ENCODE measurements around the gene HRAS. TPM values are rescaled to one million over a fixed set of nuclear protein-coding genes. Genes with fewer than 3 reads are reported as not detected.
A peak's percentile ranks its signal among the peaks of the same experiment; 100 is the strongest.

HRAS gene
- total RNA-seq, 1 experiment from 2014 or later: 90.2 TPM

DNA sequence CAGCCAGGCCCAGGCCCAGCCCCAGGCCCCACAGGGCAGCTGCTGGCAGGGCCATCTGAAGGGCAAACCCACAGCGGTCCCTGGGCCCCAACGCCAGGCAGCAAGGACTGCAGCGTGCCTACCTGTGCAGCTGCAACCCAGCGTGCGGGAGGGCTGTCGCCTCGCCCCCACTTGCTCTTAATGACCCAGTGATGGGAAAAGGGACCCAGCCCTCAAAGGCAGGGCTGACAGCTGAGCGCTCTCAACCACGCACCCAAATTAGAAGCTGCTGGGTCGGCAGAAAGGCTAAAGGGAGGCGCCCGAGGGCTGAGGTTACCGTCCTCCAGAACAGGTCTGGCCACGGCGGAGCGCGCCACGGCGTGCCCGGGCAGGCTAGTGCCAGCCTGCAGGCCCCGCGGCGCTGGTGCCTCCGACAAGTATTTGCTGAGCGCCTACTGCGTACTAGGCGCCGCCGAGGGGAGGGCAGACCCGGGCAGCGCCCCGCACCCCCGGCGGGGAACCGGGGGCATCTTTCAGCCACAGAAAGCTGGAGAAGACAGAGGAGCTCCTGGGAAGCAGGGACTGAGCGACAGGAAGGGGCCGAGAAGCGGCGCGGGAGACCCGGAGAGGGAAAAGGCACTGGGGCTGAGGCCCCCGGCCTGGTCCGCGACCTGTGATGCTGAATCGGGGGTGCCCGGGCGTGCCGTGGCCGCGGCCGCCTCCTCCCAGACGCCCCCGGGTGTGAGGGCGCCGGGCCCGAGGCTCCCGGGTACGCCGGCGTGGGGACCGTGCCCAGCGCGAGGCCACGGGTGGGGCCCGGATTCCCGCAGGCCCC is 773 bp downstream of the HRAS start:
- H3K36me3 ChIP-seq (ENCODE audit: insufficient read depth, low read length, poor library complexity, severe bottlenecking): peaks cover 14% of the 10 kb centered on the region
- ChIA-PET CTCF (no interaction called here), POLR2A (ENCODE audit: low non-redundant PET) (no interaction called here)
- TF ChIP-seq, protein P1, sequence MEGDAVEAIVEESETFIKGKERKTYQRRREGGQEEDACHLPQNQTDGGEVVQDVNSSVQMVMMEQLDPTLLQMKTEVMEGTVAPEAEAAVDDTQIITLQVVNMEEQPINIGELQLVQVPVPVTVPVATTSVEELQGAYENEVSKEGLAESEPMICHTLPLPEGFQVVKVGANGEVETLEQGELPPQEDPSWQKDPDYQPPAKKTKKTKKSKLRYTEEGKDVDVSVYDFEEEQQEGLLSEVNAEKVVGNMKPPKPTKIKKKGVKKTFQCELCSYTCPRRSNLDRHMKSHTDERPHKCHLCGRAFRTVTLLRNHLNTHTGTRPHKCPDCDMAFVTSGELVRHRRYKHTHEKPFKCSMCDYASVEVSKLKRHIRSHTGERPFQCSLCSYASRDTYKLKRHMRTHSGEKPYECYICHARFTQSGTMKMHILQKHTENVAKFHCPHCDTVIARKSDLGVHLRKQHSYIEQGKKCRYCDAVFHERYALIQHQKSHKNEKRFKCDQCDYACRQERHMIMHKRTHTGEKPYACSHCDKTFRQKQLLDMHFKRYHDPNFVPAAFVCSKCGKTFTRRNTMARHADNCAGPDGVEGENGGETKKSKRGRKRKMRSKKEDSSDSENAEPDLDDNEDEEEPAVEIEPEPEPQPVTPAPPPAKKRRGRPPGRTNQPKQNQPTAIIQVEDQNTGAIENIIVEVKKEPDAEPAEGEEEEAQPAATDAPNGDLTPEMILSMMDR (conservative IDR thresholded peaks at IDR 0.05; ENCODE audit: low read depth, low read length): no peak
- no peak for TF ChIP-seq EZH2 (IDR thresholded peaks at IDR 0.05; ENCODE audit: borderline replicate concordance, low read depth, low read length, poor library complexity, severe bottlenecking)
- no peak for DNase-seq (ENCODE audit: low spot score)
- H3K4me3 ChIP-seq (ENCODE audit: low read depth, low read length, poor library complexity, severe bottlenecking): peak overlapping the region; percentile 71
- H3K9me3 ChIP-seq (ENCODE audit: low read depth, low read length, poor library complexity, severe bottlenecking): no peaks in the 10 kb centered on the region
- H3K27me3 ChIP-seq (replicated peaks; ENCODE audit: insufficient read depth, low read depth, low read length, poor library complexity): no peaks in the 10 kb centered on the region
- peak overlapping the region; percentile 69 for H3K27ac ChIP-seq (ENCODE audit: low read depth, low read length, poor library complexity, severe bottlenecking)
- intact Hi-C loops (cut with micrococcal nuclease; ENCODE audit: unreplicated experiment): no loop called here
- peaks cover 17% of the 10 kb centered on the region for H3K4me1 ChIP-seq (ENCODE audit: insufficient read depth, low read length, poor library complexity, severe bottlenecking)
- BruUV-seq (replicated peaks): no TSS peak

DNA sequence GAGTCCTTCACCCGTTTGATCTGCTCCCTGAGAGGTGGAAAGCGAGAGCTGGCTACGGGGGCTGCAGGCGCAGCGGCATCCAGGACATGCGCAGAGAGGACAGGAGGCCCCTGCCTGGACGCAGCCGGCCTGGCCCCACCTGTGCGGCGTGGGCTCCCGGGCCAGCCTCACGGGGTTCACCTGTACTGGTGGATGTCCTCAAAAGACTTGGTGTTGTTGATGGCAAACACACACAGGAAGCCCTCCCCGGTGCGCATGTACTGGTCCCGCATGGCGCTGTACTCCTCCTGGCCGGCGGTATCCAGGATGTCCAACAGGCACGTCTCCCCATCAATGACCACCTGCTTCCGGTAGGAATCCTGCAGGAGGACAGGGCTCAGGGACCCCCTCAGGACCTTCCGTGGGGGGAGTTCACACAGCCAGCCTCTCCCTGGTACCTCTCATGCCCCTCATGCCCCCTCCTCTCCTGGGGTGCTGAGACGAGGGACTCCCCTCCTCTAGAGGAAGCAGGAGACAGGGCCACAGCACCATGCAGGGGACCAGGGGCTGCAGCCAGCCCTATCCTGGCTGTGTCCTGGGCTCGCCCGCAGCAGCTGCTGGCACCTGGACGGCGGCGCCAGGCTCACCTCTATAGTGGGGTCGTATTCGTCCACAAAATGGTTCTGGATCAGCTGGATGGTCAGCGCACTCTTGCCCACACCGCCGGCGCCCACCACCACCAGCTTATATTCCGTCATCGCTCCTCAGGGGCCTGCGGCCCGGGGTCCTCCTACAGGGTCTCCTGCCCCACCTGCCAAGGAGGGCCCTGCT is 1.6 kb downstream of the HRAS start:
- no peak for DNase-seq (ENCODE audit: low spot score)
- TF ChIP-seq, protein P1 (conservative IDR thresholded peaks at IDR 0.05; ENCODE audit: low read depth, low read length): no peak
- no peak for TF ChIP-seq EZH2 (IDR thresholded peaks at IDR 0.05; ENCODE audit: borderline replicate concordance, low read depth, low read length, poor library complexity, severe bottlenecking)
- CTCF ChIA-PET: no interaction called here
- POLR2A ChIA-PET (ENCODE audit: low non-redundant PET): no interaction called here
- no peaks in the 10 kb centered on the region for H3K27me3 ChIP-seq (replicated peaks; ENCODE audit: insufficient read depth, low read depth, low read length, poor library complexity)
- peaks cover 14% of the 10 kb centered on the region for H3K36me3 ChIP-seq (ENCODE audit: insufficient read depth, low read length, poor library complexity, severe bottlenecking)
- H3K4me1 ChIP-seq (ENCODE audit: insufficient read depth, low read length, poor library complexity, severe bottlenecking): peaks cover 17% of the 10 kb centered on the region
- no peak overlapping the region for H3K27ac ChIP-seq (ENCODE audit: low read depth, low read length, poor library complexity, severe bottlenecking)
- BruUV-seq (replicated peaks): TSS peak; percentile 57
- H3K4me3 ChIP-seq (ENCODE audit: low read depth, low read length, poor library complexity, severe bottlenecking): peak overlapping the region; percentile 71
- intact Hi-C loops (cut with micrococcal nuclease; ENCODE audit: unreplicated experiment): no loop called here
- no peaks in the 10 kb centered on the region for H3K9me3 ChIP-seq (ENCODE audit: low read depth, low read length, poor library complexity, severe bottlenecking)

DNA sequence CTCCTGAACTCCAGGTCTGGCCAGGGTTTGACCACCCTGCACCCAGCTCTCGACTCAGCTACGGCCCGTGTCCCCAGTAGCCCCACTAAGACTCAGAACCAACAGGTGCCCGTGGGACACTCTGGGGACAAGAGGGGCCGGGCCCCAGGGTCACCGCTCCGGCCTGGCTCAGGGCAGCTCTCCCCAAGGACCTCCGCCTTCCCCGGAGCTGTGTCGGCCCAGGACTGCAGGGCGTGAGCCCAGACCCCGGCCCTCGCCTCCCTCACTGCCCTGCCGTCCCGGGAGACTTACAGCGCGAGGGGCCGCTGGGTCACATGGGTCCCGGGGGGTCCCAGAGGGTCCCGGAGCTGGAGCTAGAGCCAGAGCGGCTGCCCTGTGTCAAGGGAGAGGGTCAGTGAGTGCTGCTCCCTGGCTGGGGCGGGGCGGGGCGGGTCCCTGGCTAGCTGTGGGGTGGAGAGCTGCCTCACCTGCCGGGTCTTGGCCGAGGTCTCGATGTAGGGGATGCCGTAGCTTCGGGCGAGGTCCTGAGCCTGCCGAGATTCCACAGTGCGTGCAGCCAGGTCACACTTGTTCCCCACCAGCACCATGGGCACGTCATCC is 2.3 kb downstream of the HRAS start:
- no peaks in the 10 kb centered on the region for H3K9me3 ChIP-seq (ENCODE audit: low read depth, low read length, poor library complexity, severe bottlenecking)
- POLR2A ChIA-PET (ENCODE audit: low non-redundant PET): no interaction called here
- H3K4me3 ChIP-seq (ENCODE audit: low read depth, low read length, poor library complexity, severe bottlenecking): no peak overlapping the region
- no TSS peak for BruUV-seq (replicated peaks)
- H3K4me1 ChIP-seq (ENCODE audit: insufficient read depth, low read length, poor library complexity, severe bottlenecking): peaks cover 17% of the 10 kb centered on the region
- no peak overlapping the region for H3K27ac ChIP-seq (ENCODE audit: low read depth, low read length, poor library complexity, severe bottlenecking)
- no peak for TF ChIP-seq EZH2 (IDR thresholded peaks at IDR 0.05; ENCODE audit: borderline replicate concordance, low read depth, low read length, poor library complexity, severe bottlenecking)
- TF ChIP-seq, protein P1 (conservative IDR thresholded peaks at IDR 0.05; ENCODE audit: low read depth, low read length): no peak
- CTCF ChIA-PET: no interaction called here
- H3K27me3 ChIP-seq (replicated peaks; ENCODE audit: insufficient read depth, low read depth, low read length, poor library complexity): no peaks in the 10 kb centered on the region
- intact Hi-C loops (cut with micrococcal nuclease; ENCODE audit: unreplicated experiment): no loop called here
- H3K36me3 ChIP-seq (ENCODE audit: insufficient read depth, low read length, poor library complexity, severe bottlenecking): peaks cover 14% of the 10 kb centered on the region
- no peak for DNase-seq (ENCODE audit: low spot score)

All from A673 (cell line).